GM23338 (cell line): Measurements from ENCODE around the gene MAPKAPK2.

ENCODE experiments used
- CREB1 ChIP-seq: fragments of 250-450 bp; sonication (Bioruptor Pico); IDR thresholded peaks from 2 replicates; pipeline ENCODE4 v1.5.0; 2020; ENCODE audit warnings: low read depth, mild to moderate bottlenecking, moderate library complexity
- CTCF ChIP-seq, 2 experiments: fragments of 200-600 bp in 1 of 2; sonication (generic) in 1 of 2; conservative IDR thresholded peaks; 2 replicates each; pipeline versions ENCODE4 v1.5.1 to v1.6.1; 2016 to 2017; ENCODE audit warnings: antibody characterized with exemption in 2 of 2, low read depth in 2 of 2, mild to moderate bottlenecking in 2 of 2, moderate library complexity in 1 of 2
- EZH2 ChIP-seq: fragments of 200-600 bp; sonication (generic); IDR thresholded peaks from one replicate; pipeline ENCODE4 v1.8.0; 2017; ENCODE audit warnings: antibody characterized with exemption, mild to moderate bottlenecking, low read depth; ENCODE audit not compliant: unreplicated experiment
- POLR2AphosphoS5 ChIP-seq: IDR thresholded peaks from 2 replicates; pipeline ENCODE4 v1.6.1; 2016; ENCODE audit warnings: antibody characterized with exemption, low read depth
- REST ChIP-seq: IDR thresholded peaks from one replicate; pipeline ENCODE4 v1.6.1; 2018; ENCODE audit warnings: antibody characterized with exemption; ENCODE audit not compliant: unreplicated experiment

- no peak for TF ChIP-seq CTCF (conservative IDR thresholded peaks at IDR 0.05; ENCODE audit: low read depth in 2 of 2)
- no peak for TF ChIP-seq REST
- no peak for TF ChIP-seq EZH2
- no peak for TF ChIP-seq POLR2AphosphoS5
- TF ChIP-seq CREB1 = no peak
These were observed 12.6 kb upstream of the MAPKAPK2 start for GRCh38 chr1:206672011-206672688.
